GM19372 (cell line): Measurements from ENCODE around the gene MORC3.
"Not testable (repeated sequence)": the region's sequence is repeated elsewhere in the genome, so short reads cannot be mapped to it uniquely, and the experiment has no call there.

Experiments used
- ATAC-seq: cut with Tn5 transposase; IDR thresholded peaks from one replicate; pipeline ENCODE4 v1.9.1; 2021; ENCODE audit warnings: mild to moderate bottlenecking, low read depth, moderate library complexity; ENCODE audit not compliant: unreplicated experiment

MORC3 gene

GRCh38 chr21:36323032-36323431, 3.0 kb downstream of the MORC3 start:
- ATAC-seq = no peak

- no peak for ATAC-seq
These were observed 5.5 kb downstream of the MORC3 start for GRCh38 chr21:36325373-36326010.

- no peak for ATAC-seq
These were observed 10.9 kb downstream of the MORC3 start for GRCh38 chr21:36330904-36331303.

DNA sequence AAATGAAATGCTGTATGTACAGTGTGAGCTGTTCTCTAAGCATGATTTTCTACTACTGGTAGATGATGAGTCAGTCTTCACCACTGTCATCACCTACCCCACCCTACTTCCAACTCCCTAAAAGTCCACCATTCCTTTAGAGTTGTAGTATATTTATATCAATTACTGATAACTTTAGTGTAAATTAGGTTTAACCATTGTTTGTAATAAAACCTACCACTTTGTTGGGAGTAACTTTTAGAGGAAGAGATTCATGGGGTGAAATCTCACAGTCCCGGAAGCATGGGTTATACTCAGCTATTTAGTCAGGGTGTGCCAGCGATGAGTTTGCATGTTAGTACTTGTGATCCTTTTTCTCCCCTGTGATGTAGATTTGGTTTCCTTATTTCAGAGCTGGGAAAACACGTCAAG, 17.1 kb downstream of the MORC3 start:
- ATAC-seq = no peak

GRCh38 chr21:36338975-36339374, 19.0 kb downstream of the MORC3 start:
- ATAC-seq = no peak

DNA sequence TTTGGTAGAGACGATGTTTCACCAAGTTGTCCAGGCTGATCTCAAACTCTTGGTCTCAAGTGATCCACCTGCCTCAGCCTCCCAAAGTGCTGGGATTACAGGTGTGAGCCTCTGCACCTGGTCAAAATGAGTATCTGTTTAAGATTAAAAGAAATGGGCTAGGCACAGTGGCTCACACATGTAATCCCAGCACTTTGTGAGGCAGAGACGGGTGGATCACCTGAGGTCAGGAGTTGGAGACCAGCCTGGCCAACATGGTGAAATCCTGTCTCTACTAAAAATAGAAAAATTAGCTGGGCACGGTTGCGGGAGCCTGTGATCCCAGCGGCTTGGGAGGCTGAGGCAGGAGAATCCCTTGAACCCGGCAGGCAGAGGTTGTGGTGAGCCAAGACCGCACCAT, 22.6 kb downstream of the MORC3 start:
- not testable (repeated sequence) for ATAC-seq

DNA sequence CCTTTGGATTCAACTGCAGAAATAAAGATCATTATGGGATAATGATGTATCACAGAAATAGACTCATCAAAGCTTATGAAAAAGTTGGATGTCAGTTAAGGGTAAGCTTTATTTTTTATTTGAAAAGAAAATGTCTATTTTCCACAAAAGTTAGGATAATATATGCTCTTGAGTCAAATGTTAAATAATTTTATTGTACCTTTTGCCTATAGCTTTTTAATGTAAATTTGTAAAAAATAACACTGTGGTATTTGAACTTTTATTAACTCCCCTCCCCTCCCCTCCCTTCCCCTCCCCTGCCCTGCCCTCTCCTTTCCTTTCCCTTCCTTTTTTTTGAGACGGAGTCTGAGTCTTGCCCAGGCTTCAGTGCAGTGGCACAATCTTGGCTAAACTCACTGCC, 24.9 kb downstream of the MORC3 start:
- no peak for ATAC-seq

GRCh38 chr21:36347278-36347961, 27.4 kb downstream of the MORC3 start:
- no peak for ATAC-seq

DNA sequence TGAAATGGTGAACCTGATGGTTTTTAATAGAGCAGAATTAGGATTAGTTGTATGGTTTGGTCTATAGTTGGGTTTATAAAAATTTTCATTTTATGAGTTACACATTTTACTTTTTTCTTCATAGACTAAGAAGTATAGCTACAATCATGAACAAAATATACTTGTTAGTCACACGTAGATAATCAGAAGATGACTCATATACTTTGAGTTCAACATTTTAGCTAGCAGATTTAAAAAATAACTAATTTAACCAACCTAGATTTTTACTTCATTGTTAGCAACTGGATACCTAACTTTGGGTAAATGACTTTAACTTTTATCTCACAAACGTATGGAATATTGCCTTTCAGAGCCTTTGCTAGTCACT, 27.9 kb downstream of the MORC3 start:
- no peak for ATAC-seq

DNA sequence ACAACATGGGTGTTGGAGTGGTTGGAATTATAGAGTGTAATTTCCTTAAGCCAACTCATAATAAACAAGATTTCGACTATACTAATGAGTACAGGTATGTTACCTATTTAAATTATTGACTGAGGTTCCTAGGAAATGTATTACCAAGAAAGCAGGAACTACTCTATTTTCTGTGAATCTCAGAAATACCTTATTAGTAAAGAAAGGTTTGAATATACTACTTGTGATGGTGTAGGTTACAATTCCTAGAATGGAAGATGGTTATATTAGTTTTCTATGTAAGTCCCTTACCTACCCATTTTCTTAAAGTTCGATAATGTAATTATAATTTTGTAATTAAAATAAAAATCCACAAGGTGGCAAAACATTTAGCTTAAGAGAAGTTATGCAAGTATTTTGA, 29.3 kb downstream of the MORC3 start:
- no peak for ATAC-seq

DNA sequence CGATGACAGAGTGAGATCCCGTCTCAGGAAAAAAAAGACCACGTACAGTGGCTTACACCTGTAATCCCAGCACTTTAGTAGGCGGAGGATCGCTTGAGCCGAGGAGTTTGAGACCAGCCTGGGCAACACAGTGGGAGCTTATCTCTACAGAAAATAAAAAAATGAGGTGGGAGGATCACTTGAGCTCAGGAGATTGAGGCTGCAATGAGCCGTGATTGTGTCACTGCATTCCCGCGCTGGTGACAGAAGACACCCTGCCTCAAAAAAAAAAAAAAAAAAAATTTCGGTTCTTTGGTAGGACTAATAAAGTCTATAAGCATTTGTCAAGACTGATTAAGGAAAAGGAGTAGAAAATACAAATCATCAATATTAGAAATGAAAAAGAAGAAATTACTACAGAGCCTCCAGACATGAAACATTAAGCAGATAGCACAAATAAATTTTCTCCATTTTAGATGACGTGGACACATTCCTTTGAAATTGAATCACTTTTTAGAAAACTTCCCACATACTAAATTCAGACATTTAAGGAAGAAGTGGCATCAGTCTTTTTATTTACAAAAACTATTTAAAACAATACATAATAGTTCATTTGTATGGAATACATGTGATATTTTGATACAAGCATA, 30.4 kb downstream of the MORC3 start:
- ATAC-seq = no peak

GRCh38 chr21:36354918-36355680, 35.1 kb downstream of the MORC3 start:
- ATAC-seq = no peak

DNA sequence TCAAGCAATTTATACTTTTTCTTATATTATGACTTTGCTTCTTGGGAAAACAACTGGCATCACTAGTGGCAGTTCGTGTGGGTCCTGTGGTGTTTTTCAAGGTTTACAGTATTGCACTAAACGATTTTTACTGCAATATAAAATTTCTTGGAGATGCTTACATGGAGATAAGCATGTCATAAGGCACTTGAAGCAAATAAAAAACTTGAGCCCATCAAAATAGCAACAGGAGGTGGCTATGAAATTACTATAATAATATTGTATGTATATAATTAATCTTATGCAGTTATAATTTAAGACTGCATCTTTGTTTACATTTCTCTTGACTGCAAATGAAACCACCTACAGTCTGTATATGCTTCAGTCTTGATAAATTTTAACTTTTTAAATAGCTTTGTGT, 35.9 kb downstream of the MORC3 start:
- no peak for ATAC-seq

GRCh38 chr21:36359185-36359584, 39.2 kb downstream of the MORC3 start:
- no peak for ATAC-seq

DNA sequence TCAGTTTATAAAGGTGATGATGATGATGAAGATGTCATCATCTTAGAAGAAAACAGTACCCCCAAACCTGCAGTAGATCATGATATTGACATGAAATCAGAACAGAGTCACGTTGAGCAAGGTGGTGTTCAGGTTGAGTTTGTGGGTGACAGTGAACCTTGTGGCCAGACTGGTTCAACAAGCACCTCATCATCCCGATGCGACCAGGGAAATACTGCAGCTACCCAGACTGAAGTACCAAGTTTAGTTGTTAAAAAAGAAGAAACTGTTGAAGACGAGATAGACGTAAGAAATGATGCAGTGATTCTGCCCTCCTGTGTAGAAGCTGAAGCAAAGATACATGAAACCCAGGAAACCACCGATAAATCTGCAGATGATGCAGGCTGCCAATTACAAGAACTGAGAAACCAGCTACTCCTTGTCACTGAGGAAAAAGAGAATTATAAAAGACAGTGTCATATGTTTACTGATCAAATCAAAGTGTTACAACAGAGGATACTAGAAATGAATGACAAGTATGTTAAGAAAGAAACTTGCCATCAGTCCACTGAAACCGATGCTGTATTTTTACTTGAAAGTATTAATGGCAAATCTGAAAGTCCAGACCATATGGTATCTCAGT, 49.2 kb downstream of the MORC3 start:
- no peak for ATAC-seq

DNA sequence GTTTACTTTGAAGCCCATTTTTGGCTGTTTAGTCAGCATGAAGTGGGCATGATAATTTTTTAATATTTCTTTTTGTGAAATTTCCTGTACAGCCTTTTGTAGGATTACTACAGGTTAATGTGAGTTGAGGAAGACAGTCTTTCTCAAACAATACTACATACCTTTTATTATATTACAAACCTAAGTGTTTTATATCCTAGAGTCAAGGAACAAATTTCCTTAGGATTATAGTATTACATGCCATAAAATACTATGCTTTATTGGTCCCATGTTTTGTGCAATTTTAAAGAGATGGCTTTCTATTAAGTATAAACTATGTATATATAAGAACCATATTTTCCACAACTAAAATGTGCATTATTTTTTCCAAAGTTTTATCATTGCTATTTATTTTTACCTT, 56.0 kb downstream of the MORC3 start:
- ATAC-seq = no peak

- no peak for ATAC-seq
These were observed 57.4 kb downstream of the MORC3 start for GRCh38 chr21:36377391-36377842.

DNA sequence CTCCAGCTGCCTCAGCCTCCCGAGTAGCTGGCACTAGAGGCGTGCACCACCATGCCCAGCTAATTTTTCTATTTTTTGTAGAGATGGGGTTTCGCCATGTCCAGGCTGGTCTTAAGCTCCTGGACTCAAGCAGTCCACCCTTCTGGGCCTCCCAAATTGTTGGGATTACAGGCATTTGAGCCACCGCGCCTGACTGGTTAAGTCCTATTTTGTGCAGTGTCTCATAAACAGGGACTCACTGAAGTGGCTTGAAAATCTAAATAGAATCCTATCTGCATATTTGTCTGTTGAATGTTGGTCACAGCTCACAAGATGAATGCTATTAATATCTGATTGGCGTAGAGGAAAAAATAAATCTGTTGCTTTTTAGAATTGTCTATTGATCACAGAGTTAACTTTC, 59.3 kb downstream of the MORC3 start:
- ATAC-seq = no peak

DNA sequence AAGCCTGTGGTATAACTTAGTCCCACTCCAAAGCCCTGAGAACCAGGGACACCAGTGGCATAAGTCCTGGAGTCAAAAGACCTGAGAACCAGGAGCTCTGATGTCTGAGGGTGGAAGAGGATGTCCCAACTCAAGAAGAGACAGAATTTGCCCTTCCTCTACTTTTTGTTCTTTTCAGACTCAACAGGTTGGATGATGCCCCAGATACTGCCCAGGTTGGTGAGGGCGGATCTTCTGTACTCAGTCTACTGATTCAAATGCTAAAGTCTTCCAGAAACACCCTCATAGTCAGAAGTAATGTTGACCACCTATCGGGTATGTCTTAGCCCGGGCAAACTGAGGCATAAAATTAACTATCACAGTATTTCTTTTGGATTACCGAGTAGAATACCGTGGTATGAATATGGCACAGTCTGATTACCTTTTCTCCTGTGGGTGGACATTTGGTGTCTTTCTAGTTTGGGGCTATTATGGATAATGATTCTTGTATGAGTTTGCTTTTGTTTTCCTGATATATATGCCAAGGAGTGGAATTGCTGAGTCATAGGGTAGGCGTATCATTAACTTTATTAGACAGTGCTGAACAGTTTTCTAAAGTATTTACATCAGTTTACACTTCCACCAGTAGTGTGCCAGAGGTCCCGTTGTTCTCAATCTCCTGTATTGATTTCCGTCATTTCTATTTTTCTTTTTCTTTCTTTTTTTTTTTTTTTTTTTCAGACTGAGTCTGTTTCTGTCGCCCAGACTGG, 62.0 kb downstream of the MORC3 start:
- no peak for ATAC-seq

GRCh38 chr21:36382722-36383121, 62.7 kb downstream of the MORC3 start:
- not testable (repeated sequence) for ATAC-seq
